Neuron (in vitro differentiated cells): ENCODE measurements around the gene PIWIL1.

Experiments
- H2AFZ ChIP-seq: one replicate; pipeline ENCODE4 v1.6.1; 2013; ENCODE audit warnings: low read depth, mild to moderate bottlenecking, inconsistent platforms, low read length, moderate library complexity
- H3K27me3 ChIP-seq: one replicate; pipeline ENCODE4 v1.6.1; 2013; ENCODE audit warnings: low read length; ENCODE audit not compliant: insufficient read depth
- H3K36me3 ChIP-seq: one replicate; pipeline ENCODE4 v1.6.1; 2013; ENCODE audit warnings: low read length; ENCODE audit not compliant: insufficient read depth
- H3K4me1 ChIP-seq: one replicate; pipeline ENCODE4 v1.6.1; 2013; ENCODE audit warnings: low read length; ENCODE audit not compliant: insufficient read depth
- H3K4me3 ChIP-seq: 2 replicates; pipeline ENCODE4 v1.5.1; 2013; ENCODE audit warnings: mild to moderate bottlenecking, low read length, moderate library complexity
- H3K9me3 ChIP-seq: one replicate; pipeline ENCODE4 v1.6.1; 2013; ENCODE audit warnings: low read length

PIWIL1 gene

DNA sequence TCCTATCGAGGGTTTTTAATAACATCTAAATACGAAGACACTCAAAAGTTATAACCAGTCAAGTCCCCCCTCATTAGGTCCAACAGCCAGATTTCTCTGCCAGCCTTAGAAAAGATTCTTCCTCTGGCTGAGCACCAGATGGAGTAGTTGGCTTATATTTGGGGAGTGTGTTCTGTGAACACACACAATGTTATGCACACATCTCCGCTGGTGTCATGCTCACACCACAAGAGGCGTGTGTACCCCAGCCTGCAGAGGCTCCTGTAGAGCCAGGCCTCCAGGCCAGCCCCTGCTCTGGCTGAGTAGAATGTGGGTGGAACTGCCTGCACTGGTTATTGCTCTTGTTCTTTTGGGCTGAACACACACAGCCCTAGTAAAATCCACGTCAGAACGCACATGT is 64.0 kb downstream of the PIWIL1 start:
- H3K27me3 ChIP-seq, result peaks cover 8% of the 10 kb centered on the region
- no peaks in the 10 kb centered on the region for H3K4me1 ChIP-seq
- H3K4me3 ChIP-seq, result no peak overlapping the region
- H2AFZ ChIP-seq, result no peak overlapping the region
- no peaks in the 10 kb centered on the region for H3K36me3 ChIP-seq
- no peaks in the 10 kb centered on the region for H3K9me3 ChIP-seq

DNA sequence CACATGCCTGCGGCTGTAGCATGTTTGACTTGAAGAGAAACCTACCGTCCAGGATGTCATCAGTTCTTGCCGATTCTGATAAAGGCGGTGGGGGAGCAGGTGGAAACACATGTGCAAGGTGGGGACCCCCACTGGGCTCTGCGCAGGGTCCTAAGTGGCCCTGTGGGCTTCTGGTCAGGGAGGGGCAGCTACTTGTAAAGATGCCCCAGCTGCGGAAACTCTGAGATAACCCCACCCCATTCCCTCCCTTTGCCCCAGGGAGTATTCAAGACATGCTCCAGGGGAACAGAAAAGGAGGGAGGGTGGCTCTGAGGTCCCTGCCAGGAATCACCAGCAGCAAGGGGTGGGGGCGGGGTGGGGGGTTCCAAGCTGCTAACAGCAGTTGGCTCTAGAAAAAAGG is 67.6 kb downstream of the PIWIL1 start:
- Histone ChIP-seq H2AFZ (no peak overlapping the region), H3K36me3 (no peaks in the 10 kb centered on the region), H3K4me3 (no peak overlapping the region), H3K9me3 (no peaks in the 10 kb centered on the region), H3K4me1 (no peaks in the 10 kb centered on the region), H3K27me3 (peaks cover 11% of the 10 kb centered on the region)

DNA sequence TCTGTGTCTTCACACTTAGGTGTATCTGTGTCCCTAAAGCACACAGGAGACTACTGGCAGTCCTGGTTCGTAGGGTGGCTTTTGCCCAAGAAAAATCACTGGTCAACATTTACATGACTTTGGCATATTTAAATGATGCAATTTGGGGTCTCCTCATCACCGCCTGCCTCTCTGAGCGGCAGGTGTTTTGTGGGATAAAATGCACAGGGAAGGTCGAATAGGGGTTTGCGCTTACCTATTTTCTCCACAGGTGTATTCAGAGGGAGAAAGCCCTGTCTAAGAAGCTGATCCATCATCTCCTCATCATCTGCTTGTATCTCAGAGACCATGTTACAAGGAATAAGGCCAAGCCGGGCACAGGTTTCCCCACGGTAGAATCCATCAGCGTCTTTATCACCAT is 74.7 kb downstream of the PIWIL1 start:
- Histone ChIP-seq H3K9me3 (no peaks in the 10 kb centered on the region), H3K4me3 (no peak overlapping the region), H2AFZ (no peak overlapping the region), H3K27me3 (peaks cover 3% of the 10 kb centered on the region), H3K36me3 (no peaks in the 10 kb centered on the region), H3K4me1 (no peaks in the 10 kb centered on the region)

DNA sequence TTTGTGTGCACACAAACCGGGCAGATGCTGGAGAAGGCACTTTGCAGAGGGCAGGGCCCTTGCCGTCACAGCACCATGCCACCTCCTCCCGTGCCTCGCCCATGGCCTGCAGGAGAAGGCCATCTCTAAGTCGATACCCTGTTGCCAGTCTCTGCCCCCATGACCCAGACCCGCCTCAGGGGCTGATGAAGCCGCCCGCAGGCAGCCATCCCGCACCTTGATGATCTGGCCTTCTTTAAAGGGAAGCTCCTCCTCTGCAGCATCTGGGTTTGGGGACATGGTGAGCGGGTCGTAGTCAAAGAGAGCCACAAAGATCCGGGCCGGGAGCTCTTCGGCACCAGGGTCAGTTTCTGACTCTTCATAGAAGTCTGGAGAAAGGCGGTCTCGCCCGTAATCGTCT is 76.2 kb downstream of the PIWIL1 start:
- Histone ChIP-seq H3K4me1 (no peaks in the 10 kb centered on the region), H3K36me3 (no peaks in the 10 kb centered on the region), H3K27me3 (peaks cover 3% of the 10 kb centered on the region), H3K9me3 (no peaks in the 10 kb centered on the region), H3K4me3 (no peak overlapping the region), H2AFZ (no peak overlapping the region)

DNA sequence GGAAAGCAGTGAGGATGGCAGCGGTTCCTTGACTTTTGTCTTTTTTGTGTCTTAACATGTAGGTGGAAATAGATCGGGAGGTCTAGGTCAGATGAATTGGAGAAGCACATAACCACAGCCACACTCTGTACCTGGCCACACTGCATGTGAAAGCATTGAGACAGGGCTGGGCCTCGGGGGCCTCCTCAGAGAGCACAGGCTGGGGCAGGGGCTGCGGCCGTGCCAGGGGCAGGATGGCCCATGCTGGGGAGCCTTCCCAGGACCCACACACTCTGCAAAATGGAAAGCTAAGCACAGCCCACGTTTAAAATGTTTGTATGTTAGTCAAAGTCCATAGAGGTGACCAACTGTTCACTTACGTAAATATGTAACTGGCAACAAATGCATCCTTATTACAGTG is 76.7 kb downstream of the PIWIL1 start:
- Histone ChIP-seq H3K4me3 (no peak overlapping the region), H2AFZ (no peak overlapping the region), H3K4me1 (no peaks in the 10 kb centered on the region), H3K36me3 (no peaks in the 10 kb centered on the region), H3K9me3 (no peaks in the 10 kb centered on the region), H3K27me3 (peaks cover 3% of the 10 kb centered on the region)

DNA sequence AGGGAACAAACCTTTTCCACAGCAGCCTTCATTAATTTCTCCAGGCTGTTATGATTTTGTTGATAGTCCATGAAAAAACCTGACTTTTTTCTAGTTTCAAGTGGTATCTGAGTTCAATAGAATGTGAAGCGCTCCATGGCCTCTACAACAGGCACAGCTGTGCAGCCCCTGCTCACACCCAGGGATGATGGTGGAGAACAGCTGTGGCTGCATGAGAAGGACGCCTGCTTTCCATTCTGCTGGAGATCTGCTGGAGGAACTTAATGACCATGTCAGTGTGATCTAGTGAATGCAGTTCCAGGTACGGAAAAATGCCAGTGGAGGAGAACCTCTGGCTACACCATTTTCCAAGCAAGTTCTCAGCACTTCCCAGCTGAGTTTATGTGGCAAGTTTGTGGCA is 80.6 kb downstream of the PIWIL1 start:
- Histone ChIP-seq H3K9me3 (no peaks in the 10 kb centered on the region), H3K4me3 (no peak overlapping the region), H3K36me3 (no peaks in the 10 kb centered on the region), H3K27me3 (no peaks in the 10 kb centered on the region), H2AFZ (no peak overlapping the region), H3K4me1 (no peaks in the 10 kb centered on the region)

DNA sequence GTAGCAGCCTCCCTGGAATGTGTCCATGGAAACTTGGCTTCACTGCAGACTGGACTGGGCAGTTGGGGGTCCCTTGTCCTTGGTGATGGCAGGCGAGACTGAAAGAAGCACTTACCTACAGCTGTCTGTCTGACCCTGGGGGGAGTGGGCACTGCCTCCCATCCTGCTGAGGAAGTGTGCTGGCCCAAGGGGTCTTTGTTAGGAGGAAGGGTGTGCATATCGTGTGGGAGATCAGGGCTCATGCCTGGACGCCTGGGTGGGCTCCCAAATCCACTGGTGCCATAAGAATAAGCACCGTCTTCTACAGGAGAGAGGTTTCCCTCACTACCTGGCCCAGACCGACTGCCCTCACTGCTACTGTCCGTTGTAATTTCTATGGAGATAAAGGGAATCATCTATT is 81.4 kb downstream of the PIWIL1 start:
- H3K27me3 ChIP-seq, result no peaks in the 10 kb centered on the region
- no peak overlapping the region for H3K4me3 ChIP-seq
- no peaks in the 10 kb centered on the region for H3K9me3 ChIP-seq
- H3K4me1 ChIP-seq, result no peaks in the 10 kb centered on the region
- H2AFZ ChIP-seq, result no peak overlapping the region
- no peaks in the 10 kb centered on the region for H3K36me3 ChIP-seq

DNA sequence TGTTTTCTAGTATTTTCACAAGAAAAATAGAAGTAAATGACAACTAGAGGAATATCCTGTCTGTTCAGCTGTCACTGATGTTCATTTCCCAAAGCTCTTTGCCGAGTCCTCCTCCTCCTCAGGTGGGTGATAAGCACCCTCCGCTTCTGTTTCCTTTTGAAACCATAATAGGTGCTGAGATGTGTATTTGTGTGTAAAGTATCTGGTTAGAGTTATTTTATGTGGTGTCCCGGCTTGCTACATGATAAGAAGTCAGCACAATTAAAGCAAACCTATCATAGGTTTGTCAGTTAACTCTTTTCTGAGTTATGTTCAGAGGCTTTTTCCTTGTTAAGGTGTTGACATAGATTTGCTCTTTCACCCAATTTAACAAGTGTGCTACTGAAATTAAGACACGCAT is 82.4 kb downstream of the PIWIL1 start:
- Histone ChIP-seq H3K4me1 (no peaks in the 10 kb centered on the region), H3K9me3 (no peaks in the 10 kb centered on the region), H3K27me3 (no peaks in the 10 kb centered on the region), H2AFZ (no peak overlapping the region), H3K4me3 (no peak overlapping the region), H3K36me3 (no peaks in the 10 kb centered on the region)

DNA sequence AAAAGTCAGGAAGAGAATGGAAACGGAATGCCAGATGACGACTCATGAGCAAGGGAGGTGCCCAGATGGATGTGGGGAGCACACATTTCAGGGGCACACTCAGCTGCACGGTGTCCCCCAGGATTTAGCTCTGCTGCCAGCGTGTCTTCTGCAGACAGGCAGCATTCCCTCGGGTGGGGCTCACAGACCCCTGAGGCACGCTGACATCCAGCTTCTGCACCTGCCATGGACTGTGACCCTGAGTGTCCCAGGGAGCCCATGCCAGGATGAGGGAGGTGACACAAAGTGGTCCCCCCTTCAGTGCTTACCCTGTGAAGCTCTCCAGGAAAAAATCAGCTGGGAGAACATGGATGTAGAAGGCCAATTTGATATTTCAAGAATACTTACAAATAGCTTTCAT is 84.2 kb downstream of the PIWIL1 start:
- Histone ChIP-seq H2AFZ (no peak overlapping the region), H3K9me3 (no peaks in the 10 kb centered on the region), H3K27me3 (no peaks in the 10 kb centered on the region), H3K36me3 (no peaks in the 10 kb centered on the region), H3K4me1 (no peaks in the 10 kb centered on the region), H3K4me3 (no peak overlapping the region)
